CMK (cell line): ENCODE measurements around the gene CROCC2.

ENCODE experiments used
- DNase-seq: peaks from one replicate; pipeline ENCODE4 v3.0.0-alpha.2; 2010; ENCODE audit warnings: low read depth

Gene CROCC2

GRCh38 chr2:241015439-241015838, 109.3 kb downstream of the CROCC2 start:
- no peak for DNase-seq

- DNase-seq = no peak
Measured at GRCh38 chr2:241017228-241017940, 111.2 kb downstream of the CROCC2 start.

GRCh38 chr2:241018051-241018891, 112.1 kb downstream of the CROCC2 start:
- no peak for DNase-seq

GRCh38 chr2:241019441-241020139, 113.5 kb downstream of the CROCC2 start:
- DNase-seq = no peak

GRCh38 chr2:241020201-241020600, 114.1 kb downstream of the CROCC2 start:
- no peak for DNase-seq

GRCh38 chr2:241020629-241021190, 114.6 kb downstream of the CROCC2 start:
- no peak for DNase-seq

- no peak for DNase-seq
Measured at GRCh38 chr2:241025639-241026038, 119.5 kb downstream of the CROCC2 start.

- no peak for DNase-seq
Measured at GRCh38 chr2:241029599-241030332, 123.6 kb downstream of the CROCC2 start.

GRCh38 chr2:241030333-241030680, 124.2 kb downstream of the CROCC2 start:
- DNase-seq = no peak

- DNase-seq = no peak
Measured at GRCh38 chr2:241030883-241031282, 124.7 kb downstream of the CROCC2 start.

GRCh38 chr2:241031436-241032165, 125.5 kb downstream of the CROCC2 start:
- no peak for DNase-seq

- DNase-seq = no peak
Measured at GRCh38 chr2:241033336-241033987, 127.3 kb downstream of the CROCC2 start.

GRCh38 chr2:241033994-241034393, 127.9 kb downstream of the CROCC2 start:
- no peak for DNase-seq

- no peak for DNase-seq
Measured at GRCh38 chr2:241034490-241035141, 128.5 kb downstream of the CROCC2 start.

- DNase-seq = no peak
Measured at GRCh38 chr2:241035142-241035817, 129.1 kb downstream of the CROCC2 start.

GRCh38 chr2:241035818-241036396, 129.8 kb downstream of the CROCC2 start:
- DNase-seq = no peak

GRCh38 chr2:241036397-241036963, 130.3 kb downstream of the CROCC2 start:
- DNase-seq = no peak

GRCh38 chr2:241036964-241037421, 130.9 kb downstream of the CROCC2 start:
- no peak for DNase-seq

GRCh38 chr2:241037498-241037897, 131.4 kb downstream of the CROCC2 start:
- no peak for DNase-seq
